ENCODE results near the gene ZNF500.

Gene ZNF500

DNA sequence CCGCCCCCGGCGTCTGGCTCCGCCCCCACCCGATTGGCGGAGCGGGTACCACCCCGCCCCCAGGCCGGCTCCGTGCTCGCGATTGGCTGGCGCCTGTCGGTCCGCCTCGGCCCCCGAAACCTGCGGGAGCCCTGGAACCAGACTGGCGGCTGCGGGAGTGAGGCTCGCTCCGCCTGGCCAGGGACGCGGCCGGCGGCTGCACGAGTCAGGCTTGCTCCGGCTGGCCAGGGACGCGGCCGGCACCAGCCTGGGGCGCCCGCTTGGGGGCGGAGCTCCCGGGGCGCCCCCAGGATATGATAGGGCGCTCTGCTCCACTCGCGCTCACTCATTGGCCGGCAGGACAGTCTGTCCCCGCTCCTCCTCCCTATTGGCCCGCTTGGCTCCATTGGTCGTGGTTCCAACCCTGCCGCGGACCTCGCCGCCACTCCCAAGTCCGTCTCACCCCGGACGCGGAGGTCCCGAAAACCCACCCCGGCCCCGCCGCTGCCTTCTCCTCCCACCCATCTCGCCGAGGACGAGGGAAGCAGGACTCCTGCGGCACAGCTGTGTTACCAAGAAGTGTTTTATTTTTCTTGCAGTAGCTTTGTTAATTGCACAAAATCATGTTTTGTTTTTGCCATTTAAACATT, 35.8 kb upstream of the ZNF500 start (continued):
- no peak for TF ChIP-seq ZNF791 (tag by site-specific recombination; IDR thresholded peaks at IDR 0.05)
- no peak for TF ChIP-seq ZNF391 (tag by site-specific recombination; IDR thresholded peaks at IDR 0.05; ENCODE audit: borderline replicate concordance, low read depth)
- TF ChIP-seq, protein P1, sequence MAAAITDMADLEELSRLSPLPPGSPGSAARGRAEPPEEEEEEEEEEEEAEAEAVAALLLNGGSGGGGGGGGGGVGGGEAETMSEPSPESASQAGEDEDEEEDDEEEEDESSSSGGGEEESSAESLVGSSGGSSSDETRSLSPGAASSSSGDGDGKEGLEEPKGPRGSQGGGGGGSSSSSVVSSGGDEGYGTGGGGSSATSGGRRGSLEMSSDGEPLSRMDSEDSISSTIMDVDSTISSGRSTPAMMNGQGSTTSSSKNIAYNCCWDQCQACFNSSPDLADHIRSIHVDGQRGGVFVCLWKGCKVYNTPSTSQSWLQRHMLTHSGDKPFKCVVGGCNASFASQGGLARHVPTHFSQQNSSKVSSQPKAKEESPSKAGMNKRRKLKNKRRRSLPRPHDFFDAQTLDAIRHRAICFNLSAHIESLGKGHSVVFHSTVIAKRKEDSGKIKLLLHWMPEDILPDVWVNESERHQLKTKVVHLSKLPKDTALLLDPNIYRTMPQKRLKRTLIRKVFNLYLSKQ (tag by site-specific recombination; IDR thresholded peaks at IDR 0.05; ENCODE audit: borderline replicate concordance) = no peak
- no peak for TF ChIP-seq ZNF121 (tag by site-specific recombination; IDR thresholded peaks at IDR 0.05)
- TF ChIP-seq SP2 (tag by site-specific recombination; IDR thresholded peaks at IDR 0.05) = peak; percentile 92
- no peak for TF ChIP-seq ZNF112 (tag by site-specific recombination; IDR thresholded peaks at IDR 0.05)
- TF ChIP-seq ZNF423 (tag by site-specific recombination; IDR thresholded peaks at IDR 0.05) = no peak
- no peak for TF ChIP-seq YY2 (tag by site-specific recombination; IDR thresholded peaks at IDR 0.05)
- no peak for TF ChIP-seq ZNF530 (tag by site-specific recombination; IDR thresholded peaks at IDR 0.05; ENCODE audit: low read depth)
- TF ChIP-seq ZNF626 (tag by site-specific recombination; IDR thresholded peaks at IDR 0.05) = no peak
- TF ChIP-seq ZNF747 (tag by site-specific recombination; IDR thresholded peaks at IDR 0.05) = no peak
- no peak for TF ChIP-seq ZNF211 (tag by site-specific recombination; IDR thresholded peaks at IDR 0.05; ENCODE audit: low read depth)
- TF ChIP-seq, protein P2, sequence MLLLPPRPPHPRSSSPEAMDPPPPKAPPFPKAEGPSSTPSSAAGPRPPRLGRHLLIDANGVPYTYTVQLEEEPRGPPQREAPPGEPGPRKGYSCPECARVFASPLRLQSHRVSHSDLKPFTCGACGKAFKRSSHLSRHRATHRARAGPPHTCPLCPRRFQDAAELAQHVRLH (tag by site-specific recombination; IDR thresholded peaks at IDR 0.05) = no peak
- no peak for TF ChIP-seq KLF7 (tag by site-specific recombination; IDR thresholded peaks at IDR 0.05; ENCODE audit: borderline replicate concordance)
- 0 out of 2 replicates have a peak, but pooled peaks have one; percentile 20 for TF ChIP-seq ZNF341 (tag by site-specific recombination; IDR thresholded peaks at IDR 0.05; ENCODE audit: low read depth)
- no peak for TF ChIP-seq ZNF169 (tag by site-specific recombination; IDR thresholded peaks at IDR 0.05)
- TF ChIP-seq ZNF473 (tag by site-specific recombination; IDR thresholded peaks at IDR 0.05) = no peak
- TF ChIP-seq GLI2 (tag by site-specific recombination; IDR thresholded peaks at IDR 0.05; ENCODE audit: borderline replicate concordance, low read depth) = no peak
- no peak for TF ChIP-seq ZNF677 (tag by site-specific recombination; IDR thresholded peaks at IDR 0.05)
- no peak for TF ChIP-seq ZSCAN23 (tag by site-specific recombination; IDR thresholded peaks at IDR 0.05)
- peak; percentile 85 for TF ChIP-seq ZSCAN30 (tag by site-specific recombination; IDR thresholded peaks at IDR 0.05)
- TF ChIP-seq ZEB2 (tag by site-specific recombination; IDR thresholded peaks at IDR 0.05) = 0 out of 2 replicates have a peak, but pooled peaks have one; percentile 34
- TF ChIP-seq ZNF404 (tag by site-specific recombination; IDR thresholded peaks at IDR 0.05) = no peak
- no peak for TF ChIP-seq ZNF510 (tag by site-specific recombination; IDR thresholded peaks at IDR 0.05; ENCODE audit: insufficient replicate concordance)
- TF ChIP-seq ZNF596 (tag by site-specific recombination; IDR thresholded peaks at IDR 0.05) = no peak
- TF ChIP-seq, protein P3, sequence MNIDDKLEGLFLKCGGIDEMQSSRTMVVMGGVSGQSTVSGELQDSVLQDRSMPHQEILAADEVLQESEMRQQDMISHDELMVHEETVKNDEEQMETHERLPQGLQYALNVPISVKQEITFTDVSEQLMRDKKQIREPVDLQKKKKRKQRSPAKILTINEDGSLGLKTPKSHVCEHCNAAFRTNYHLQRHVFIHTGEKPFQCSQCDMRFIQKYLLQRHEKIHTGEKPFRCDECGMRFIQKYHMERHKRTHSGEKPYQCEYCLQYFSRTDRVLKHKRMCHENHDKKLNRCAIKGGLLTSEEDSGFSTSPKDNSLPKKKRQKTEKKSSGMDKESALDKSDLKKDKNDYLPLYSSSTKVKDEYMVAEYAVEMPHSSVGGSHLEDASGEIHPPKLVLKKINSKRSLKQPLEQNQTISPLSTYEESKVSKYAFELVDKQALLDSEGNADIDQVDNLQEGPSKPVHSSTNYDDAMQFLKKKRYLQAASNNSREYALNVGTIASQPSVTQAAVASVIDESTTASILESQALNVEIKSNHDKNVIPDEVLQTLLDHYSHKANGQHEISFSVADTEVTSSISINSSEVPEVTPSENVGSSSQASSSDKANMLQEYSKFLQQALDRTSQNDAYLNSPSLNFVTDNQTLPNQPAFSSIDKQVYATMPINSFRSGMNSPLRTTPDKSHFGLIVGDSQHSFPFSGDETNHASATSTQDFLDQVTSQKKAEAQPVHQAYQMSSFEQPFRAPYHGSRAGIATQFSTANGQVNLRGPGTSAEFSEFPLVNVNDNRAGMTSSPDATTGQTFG (tag by site-specific recombination; IDR thresholded peaks at IDR 0.05; ENCODE audit: borderline replicate concordance) = no peak
- TF ChIP-seq, protein P4, sequence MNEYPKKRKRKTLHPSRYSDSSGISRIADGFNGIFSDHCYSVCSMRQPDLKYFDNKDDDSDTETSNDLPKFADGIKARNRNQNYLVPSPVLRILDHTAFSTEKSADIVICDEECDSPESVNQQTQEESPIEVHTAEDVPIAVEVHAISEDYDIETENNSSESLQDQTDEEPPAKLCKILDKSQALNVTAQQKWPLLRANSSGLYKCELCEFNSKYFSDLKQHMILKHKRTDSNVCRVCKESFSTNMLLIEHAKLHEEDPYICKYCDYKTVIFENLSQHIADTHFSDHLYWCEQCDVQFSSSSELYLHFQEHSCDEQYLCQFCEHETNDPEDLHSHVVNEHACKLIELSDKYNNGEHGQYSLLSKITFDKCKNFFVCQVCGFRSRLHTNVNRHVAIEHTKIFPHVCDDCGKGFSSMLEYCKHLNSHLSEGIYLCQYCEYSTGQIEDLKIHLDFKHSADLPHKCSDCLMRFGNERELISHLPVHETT (tag by site-specific recombination; IDR thresholded peaks at IDR 0.05) = no peak
- TF ChIP-seq, protein P5, sequence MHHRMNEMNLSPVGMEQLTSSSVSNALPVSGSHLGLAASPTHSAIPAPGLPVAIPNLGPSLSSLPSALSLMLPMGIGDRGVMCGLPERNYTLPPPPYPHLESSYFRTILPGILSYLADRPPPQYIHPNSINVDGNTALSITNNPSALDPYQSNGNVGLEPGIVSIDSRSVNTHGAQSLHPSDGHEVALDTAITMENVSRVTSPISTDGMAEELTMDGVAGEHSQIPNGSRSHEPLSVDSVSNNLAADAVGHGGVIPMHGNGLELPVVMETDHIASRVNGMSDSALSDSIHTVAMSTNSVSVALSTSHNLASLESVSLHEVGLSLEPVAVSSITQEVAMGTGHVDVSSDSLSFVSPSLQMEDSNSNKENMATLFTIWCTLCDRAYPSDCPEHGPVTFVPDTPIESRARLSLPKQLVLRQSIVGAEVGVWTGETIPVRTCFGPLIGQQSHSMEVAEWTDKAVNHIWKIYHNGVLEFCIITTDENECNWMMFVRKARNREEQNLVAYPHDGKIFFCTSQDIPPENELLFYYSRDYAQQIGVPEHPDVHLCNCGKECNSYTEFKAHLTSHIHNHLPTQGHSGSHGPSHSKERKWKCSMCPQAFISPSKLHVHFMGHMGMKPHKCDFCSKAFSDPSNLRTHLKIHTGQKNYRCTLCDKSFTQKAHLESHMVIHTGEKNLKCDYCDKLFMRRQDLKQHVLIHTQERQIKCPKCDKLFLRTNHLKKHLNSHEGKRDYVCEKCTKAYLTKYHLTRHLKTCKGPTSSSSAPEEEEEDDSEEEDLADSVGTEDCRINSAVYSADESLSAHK (tag by site-specific recombination; IDR thresholded peaks at IDR 0.05) = no peak
- TF ChIP-seq ZNF426 (tag by site-specific recombination; IDR thresholded peaks at IDR 0.05) = no peak
- TF ChIP-seq, protein P6, sequence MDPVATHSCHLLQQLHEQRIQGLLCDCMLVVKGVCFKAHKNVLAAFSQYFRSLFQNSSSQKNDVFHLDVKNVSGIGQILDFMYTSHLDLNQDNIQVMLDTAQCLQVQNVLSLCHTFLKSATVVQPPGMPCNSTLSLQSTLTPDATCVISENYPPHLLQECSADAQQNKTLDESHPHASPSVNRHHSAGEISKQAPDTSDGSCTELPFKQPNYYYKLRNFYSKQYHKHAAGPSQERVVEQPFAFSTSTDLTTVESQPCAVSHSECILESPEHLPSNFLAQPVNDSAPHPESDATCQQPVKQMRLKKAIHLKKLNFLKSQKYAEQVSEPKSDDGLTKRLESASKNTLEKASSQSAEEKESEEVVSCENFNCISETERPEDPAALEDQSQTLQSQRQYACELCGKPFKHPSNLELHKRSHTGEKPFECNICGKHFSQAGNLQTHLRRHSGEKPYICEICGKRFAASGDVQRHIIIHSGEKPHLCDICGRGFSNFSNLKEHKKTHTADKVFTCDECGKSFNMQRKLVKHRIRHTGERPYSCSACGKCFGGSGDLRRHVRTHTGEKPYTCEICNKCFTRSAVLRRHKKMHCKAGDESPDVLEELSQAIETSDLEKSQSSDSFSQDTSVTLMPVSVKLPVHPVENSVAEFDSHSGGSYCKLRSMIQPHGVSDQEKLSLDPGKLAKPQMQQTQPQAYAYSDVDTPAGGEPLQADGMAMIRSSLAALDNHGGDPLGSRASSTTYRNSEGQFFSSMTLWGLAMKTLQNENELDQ (tag by site-specific recombination; IDR thresholded peaks at IDR 0.05; ENCODE audit: low read depth) = no peak
- TF ChIP-seq ZNF514 (tag by site-specific recombination; IDR thresholded peaks at IDR 0.05) = no peak

Measured in HEK293 (cell line).